Stomach (tissue), 9 donors: ENCODE data around the gene CBX3. TPM values are rescaled to one million over a fixed set of nuclear protein-coding genes. Genes with fewer than 3 reads are reported as not detected.

Source experiments
- DNase-seq, 2 donors: peaks; one replicate each; pipeline versions ENCODE4 v3.0.0 to v3.0.0-alpha.2; 2013 to 2019
- H3K27ac ChIP-seq, 5 donors: fragments of 200-600 bp in 4 of 5; sonication (generic) in 4 of 5; one replicate each; pipeline ENCODE4 v1.5.1; 2013 to 2019; ENCODE audit warnings: mild to moderate bottlenecking in 1 of 5, moderate library complexity in 1 of 5
- H3K27me3 ChIP-seq, 3 donors: fragments of 200-600 bp; sonication (generic); one replicate each; pipeline ENCODE4 v1.5.1; 2017 to 2019; ENCODE audit warnings: mixed run types in 1 of 3
- H3K36me3 ChIP-seq, 4 donors: fragments of 200-600 bp; sonication (generic); 1 replicate in 3 of 4; 2 replicates in 1 of 4; pipeline ENCODE4 v1.5.1; 2016 to 2019
- H3K4me1 ChIP-seq, 4 donors: fragments of 200-600 bp; sonication (generic); one replicate each; pipeline ENCODE4 v1.5.1; 2016 to 2019
- H3K4me3 ChIP-seq, 4 donors: fragments of 200-600 bp; sonication (generic) in 3 of 4; one replicate each; pipeline ENCODE4 v1.5.1; 2016 to 2019; ENCODE audit warnings: mild to moderate bottlenecking in 1 of 4
- H3K9me3 ChIP-seq, 4 donors: fragments of 200-600 bp; sonication (generic); one replicate each; pipeline ENCODE4 v1.5.1; 2016 to 2019
- EP300 ChIP-seq: sonication (generic); formaldehyde crosslinking; IDR thresholded peaks from one replicate; pipeline ENCODE4 v1.6.1; 2017; ENCODE audit warnings: antibody characterized with exemption
- POLR2A ChIP-seq, 4 donors: fragments of 450-650 bp; IDR thresholded peaks; one replicate each; pipeline ENCODE4 v1.6.1; 2016; ENCODE audit warnings: antibody characterized with exemption in 4 of 4, control low read depth in 2 of 4, mild to moderate bottlenecking in 1 of 4, moderate library complexity in 1 of 4
- POLR2AphosphoS5 ChIP-seq, 3 donors: sonication (generic); formaldehyde crosslinking; IDR thresholded peaks; one replicate each; pipeline ENCODE4 v1.6.1; 2016; ENCODE audit warnings: antibody characterized with exemption in 3 of 3
- WGBS, 5 donors: extraction: QIAGEN DNeasy Blood & Tissue Kit in 3 of 5; methylation state at CpG; one replicate each; pipeline versions ENCODE4 v1.1.5 to v1.1.7; 2013 to 2018; 5-methylcytosine and 5-hydroxymethylcytosine counted together
- intact Hi-C: fragments of 100-400 bp; cut with DNase I; formaldehyde crosslinking; loops from one replicate; pipeline ENCODE4 v1.15.1; 2023; ENCODE audit warnings: low total_unique reads
- polyA plus RNA-seq, 3 donors: library from polyadenylated mRNA; stranded (reverse); fragments of 200-250 nt; gene quantifications; one replicate each; pipeline ENCODE4 v1.2.3, GENCODE V29; 2013
- total RNA-seq, 5 donors: library from RNA; depleted of rRNA; stranded (reverse); fragments of >200 nt; gene quantifications; one replicate each; pipeline versions ENCODE4 v1.1.0 to v1.2.3, GENCODE V29; 2014 to 2016
- TF ChIP-seq, protein P1 (sequence below), 7 experiments: fragments of 450-650 bp in 4 of 7; fragments of 200-600 bp in 3 of 7; sonication (generic) in 3 of 7; IDR thresholded peaks; one replicate each; pipeline ENCODE4 v1.5.1; 2016 to 2019; ENCODE audit warnings: antibody characterized with exemption in 7 of 7, control low read depth in 2 of 7, mild to moderate bottlenecking in 1 of 7
- donor health status: healthy with polysubstance abuse.
- donor health status: Bipolar disorder and iron deficiency.
- donor health status: healthy.

CBX3 gene
- total and polyA plus RNA-seq, 8 donors = 21.4 to 156 (median 76.2) TPM

DNA sequence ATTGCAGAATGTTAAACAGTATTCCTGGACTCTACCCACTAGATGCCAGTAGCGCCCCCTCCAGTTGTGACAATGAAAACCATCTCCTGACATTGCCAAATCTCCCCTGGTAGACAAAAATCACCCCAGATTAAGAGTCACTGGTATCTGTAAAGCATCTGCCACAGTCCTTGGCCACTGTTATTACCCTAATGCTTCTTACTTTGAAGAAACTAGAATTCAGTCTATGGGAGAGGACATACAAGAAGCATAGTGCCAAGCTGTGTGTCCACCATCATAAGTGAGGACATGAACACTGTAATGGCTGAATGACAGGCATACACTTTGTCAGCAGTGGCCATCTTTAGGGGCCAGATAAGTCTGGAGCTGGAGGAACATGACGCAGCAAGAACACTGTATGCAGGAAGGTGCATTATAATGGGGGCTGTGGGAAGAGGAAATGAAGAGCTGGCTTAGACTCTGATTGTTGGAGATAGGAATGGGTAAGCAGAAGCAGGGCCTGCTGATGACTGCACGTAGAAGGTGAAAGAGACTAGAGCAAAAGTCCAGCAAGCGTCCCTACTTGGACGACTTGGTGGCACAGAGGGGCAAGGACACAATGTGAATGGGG lies 32.5 kb downstream of the CBX3 start:
- 77 to 85% (median 80%) methylated on average over 5 of the region's 5 CpGs for WGBS, 5 donors

DNA sequence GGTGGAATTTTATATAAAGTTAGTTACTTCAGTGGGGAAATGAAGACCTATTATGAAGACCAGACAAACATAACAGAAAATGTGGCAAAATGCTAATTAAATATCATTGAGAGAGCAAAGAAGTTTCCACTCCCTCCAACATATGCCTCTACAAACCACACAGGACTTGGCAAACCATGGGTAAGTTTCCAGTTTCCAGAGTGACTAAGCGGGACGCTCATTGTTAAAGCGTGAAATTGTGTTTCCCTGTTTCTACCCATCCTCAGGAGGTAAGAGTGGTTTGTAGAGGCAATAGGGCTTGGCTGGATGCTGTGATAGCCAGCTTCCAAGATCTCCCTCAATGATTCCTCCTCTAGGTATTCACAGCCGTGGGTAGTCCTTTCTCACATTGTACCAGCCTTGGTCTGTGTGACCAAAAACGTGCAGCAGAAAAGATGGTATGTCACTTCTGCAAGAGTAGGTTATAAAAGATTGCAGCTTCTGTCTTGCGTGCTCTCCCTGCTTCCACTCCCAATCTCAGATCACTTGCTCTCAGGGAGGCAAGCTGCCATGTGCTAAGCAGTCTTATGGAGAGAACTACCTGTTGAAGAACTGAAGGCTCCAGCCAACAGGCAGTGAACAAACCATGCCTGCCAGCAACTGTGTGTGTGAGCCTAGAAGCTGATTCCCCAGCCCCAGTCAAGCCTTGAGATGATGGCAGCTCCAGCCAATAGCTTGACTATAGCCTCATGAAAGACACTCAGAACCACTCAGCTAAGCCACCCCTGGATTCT lies 35.7 kb downstream of the CBX3 start:
- no peak for DNase-seq
- 79 to 89% (median 85%) methylated on average over 6 of the region's 6 CpGs for WGBS, 5 donors
- intact Hi-C loops = no loop called here
- Histone ChIP-seq H3K27me3 (no peaks in the 10 kb centered on the region), H3K4me3 (no peak overlapping the region), H3K36me3 (no peaks in the 10 kb centered on the region), H3K9me3 (no peaks in the 10 kb centered on the region), H3K4me1 (no peaks in the 10 kb centered on the region), H3K27ac (no peak overlapping the region)
- TF ChIP-seq POLR2AphosphoS5 (IDR thresholded peaks at IDR 0.05) (no peak), POLR2A (IDR thresholded peaks at IDR 0.05) (no peak), EP300 (no peak)
- TF ChIP-seq, protein P1, sequence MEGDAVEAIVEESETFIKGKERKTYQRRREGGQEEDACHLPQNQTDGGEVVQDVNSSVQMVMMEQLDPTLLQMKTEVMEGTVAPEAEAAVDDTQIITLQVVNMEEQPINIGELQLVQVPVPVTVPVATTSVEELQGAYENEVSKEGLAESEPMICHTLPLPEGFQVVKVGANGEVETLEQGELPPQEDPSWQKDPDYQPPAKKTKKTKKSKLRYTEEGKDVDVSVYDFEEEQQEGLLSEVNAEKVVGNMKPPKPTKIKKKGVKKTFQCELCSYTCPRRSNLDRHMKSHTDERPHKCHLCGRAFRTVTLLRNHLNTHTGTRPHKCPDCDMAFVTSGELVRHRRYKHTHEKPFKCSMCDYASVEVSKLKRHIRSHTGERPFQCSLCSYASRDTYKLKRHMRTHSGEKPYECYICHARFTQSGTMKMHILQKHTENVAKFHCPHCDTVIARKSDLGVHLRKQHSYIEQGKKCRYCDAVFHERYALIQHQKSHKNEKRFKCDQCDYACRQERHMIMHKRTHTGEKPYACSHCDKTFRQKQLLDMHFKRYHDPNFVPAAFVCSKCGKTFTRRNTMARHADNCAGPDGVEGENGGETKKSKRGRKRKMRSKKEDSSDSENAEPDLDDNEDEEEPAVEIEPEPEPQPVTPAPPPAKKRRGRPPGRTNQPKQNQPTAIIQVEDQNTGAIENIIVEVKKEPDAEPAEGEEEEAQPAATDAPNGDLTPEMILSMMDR (IDR thresholded peaks at IDR 0.05) = no peak

More for the DNA sequence above, 32.5 kb downstream of the CBX3 start:
- Histone ChIP-seq H3K9me3 (no peaks in the 10 kb centered on the region), H3K36me3 (no peaks in the 10 kb centered on the region), H3K27me3 (no peaks in the 10 kb centered on the region), H3K27ac (no peak overlapping the region), H3K4me1 (no peaks in the 10 kb centered on the region), H3K4me3 (no peak overlapping the region)
- no peak for DNase-seq
- intact Hi-C loops = no loop called here
- no peak for TF ChIP-seq POLR2A (IDR thresholded peaks at IDR 0.05)
- TF ChIP-seq, protein P1 (IDR thresholded peaks at IDR 0.05) = no peak
- no peak for TF ChIP-seq POLR2AphosphoS5 (IDR thresholded peaks at IDR 0.05)
- TF ChIP-seq EP300 = no peak

DNA sequence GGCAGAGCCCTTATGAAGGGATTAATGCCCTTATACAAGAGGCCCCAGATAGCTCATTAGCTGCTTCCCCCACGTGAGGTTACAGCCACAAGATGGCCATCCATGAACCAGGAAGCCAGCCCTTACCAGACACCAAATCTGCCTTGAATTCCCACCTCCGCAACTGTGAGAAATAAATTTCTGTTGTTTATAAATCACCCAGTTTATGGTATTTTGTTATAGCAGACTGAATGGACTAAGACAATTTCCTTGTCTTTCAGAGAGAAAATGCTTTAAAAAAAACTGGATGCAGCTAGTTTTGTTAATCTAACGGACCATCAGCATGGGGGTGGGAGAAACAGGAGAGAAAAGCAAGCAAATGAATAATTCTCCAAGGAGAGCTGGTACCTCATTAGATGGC lies 36.5 kb downstream of the CBX3 start:
- H3K27ac ChIP-seq = no peak overlapping the region
- no peaks in the 10 kb centered on the region for H3K36me3 ChIP-seq
- intact Hi-C loops = no loop called here
- DNase-seq = no peak
- WGBS, 5 donors = 54 to 67% (median 64%) methylated on average over 3 of the region's 3 CpGs
- H3K4me1 ChIP-seq = no peaks in the 10 kb centered on the region
- no peaks in the 10 kb centered on the region for H3K9me3 ChIP-seq
- no peaks in the 10 kb centered on the region for H3K27me3 ChIP-seq
- H3K4me3 ChIP-seq = no peak overlapping the region
- no peak for TF ChIP-seq POLR2AphosphoS5 (IDR thresholded peaks at IDR 0.05)
- TF ChIP-seq EP300 = no peak
- TF ChIP-seq POLR2A (IDR thresholded peaks at IDR 0.05) = no peak
- TF ChIP-seq, protein P1 (IDR thresholded peaks at IDR 0.05) = no peak

DNA sequence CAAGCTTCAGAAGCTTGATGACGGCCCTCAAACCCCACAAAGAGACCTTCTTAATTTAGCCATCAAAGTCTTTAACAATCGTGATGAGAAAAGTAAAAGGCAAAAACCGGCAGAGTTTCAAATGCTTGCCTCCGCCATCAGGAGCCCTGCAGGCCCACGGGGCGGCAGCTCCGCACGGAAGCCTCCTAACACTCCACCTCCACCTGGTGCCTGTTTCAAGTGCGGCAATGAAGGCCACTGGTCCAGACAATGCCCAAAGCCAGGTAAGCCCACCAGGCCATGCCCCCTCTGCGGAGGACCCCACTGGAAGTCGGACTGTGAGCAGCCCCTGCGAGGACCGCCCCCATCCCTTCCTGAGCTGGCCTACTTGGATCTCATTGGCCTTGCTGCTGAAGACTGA lies 43.6 kb downstream of the CBX3 start:
- WGBS, 5 donors = 91 to 95% (median 92%) methylated on average over 11 to 13 of the region's 13 CpGs
- Histone ChIP-seq H3K27ac (no peak overlapping the region), H3K4me1 (no peaks in the 10 kb centered on the region), H3K4me3 (no peak overlapping the region), H3K9me3 (no peaks in the 10 kb centered on the region), H3K27me3 (peaks cover 0 to 20% (median 0%) of the 10 kb centered on the region in 3 donors), H3K36me3 (no peaks in the 10 kb centered on the region)
- DNase-seq = no peak
- intact Hi-C loops = no loop called here
- no peak for TF ChIP-seq EP300
- TF ChIP-seq POLR2AphosphoS5 (IDR thresholded peaks at IDR 0.05) = no peak
- no peak for TF ChIP-seq POLR2A (IDR thresholded peaks at IDR 0.05)
- TF ChIP-seq, protein P1 (IDR thresholded peaks at IDR 0.05) = no peak
